GM21723 (cell line): Measurements from ENCODE around the gene CNOT6.

Experiments
- ATAC-seq: cut with Tn5 transposase; IDR thresholded peaks from one replicate; pipeline ENCODE4 v1.9.1; 2021; ENCODE audit warnings: mild to moderate bottlenecking, moderate library complexity; ENCODE audit not compliant: unreplicated experiment

Gene CNOT6

DNA sequence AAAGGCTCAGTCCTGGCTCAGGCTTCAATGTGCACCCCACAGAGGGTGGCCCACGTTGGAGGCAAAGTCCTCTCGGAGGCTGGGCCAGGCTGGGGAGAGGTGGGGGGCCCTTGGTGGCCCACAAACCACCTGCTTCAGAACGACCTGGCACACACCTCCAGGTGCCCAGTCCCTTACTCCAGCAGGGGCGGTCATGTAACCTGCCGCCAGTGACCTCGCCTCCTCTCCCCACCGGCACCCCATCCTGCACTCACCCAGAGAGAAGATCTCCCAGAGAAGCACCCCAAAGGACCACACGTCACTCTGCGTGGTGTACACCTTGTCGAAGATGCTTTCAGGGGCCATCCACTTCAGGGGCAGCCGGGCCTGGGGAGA, 119.6 kb downstream of the CNOT6 start:
- no peak for ATAC-seq

- ATAC-seq: no peak
Measured at GRCh38 chr5:180618487-180618828, 124.3 kb downstream of the CNOT6 start.

DNA sequence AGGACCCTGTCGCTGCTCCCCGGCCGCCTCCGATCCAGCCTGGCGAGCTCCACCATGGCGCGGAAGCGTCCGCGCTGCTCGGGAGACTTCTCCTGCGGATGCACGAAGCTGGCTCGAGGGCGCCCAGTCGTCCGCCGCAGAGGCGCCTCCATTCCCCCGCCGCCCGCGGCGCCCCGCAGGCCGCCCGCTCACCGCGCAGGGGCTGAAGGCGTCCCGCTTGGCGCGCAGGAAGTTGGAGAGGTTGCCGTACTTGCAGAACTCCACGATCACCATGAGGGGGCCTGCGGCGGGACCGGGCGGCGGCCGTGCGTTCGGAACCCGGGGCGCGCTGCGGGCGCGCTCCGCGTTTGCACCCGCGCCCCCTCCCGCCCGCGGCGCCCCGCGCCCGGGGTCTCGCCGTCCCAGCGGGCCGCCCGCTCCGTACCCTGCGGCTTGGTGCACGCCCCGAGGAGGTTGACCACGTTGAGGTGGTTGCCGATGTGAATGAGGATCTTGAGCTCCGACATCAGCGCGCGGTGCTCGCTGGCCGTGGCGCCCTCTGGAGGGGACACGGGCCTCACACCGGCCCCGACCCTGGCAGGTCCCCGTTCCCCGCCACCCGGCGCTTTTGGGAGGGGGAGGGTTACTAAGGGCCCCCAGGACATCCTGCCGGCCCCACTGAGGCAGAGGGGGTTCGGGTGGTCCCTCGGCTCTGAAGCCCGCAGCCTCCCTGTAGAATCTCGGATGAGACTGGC, 124.8 kb downstream of the CNOT6 start:
- no peak for ATAC-seq

DNA sequence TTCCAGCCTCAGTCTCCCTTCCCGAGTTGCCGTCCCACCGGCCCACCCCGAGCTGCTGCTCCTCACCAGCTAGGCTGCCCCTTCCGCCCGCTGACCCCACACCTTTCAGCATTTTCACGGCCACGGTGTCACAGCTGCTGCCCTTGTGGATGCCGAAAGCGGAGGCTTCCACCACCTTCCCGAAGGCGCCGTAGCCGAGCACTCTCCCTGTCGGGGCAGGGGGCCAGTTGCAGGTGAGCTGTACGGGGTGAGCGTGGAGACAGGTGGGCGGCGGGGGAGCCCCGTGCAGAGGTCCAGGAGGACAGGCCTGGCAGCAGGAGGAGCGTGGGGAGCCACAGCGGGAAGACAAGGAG, 125.4 kb downstream of the CNOT6 start:
- no peak for ATAC-seq

- ATAC-seq: no peak
Measured at GRCh38 chr5:180620014-180620413, 125.8 kb downstream of the CNOT6 start.

- no peak for ATAC-seq
Measured at GRCh38 chr5:180621311-180621710, 127.1 kb downstream of the CNOT6 start.

DNA sequence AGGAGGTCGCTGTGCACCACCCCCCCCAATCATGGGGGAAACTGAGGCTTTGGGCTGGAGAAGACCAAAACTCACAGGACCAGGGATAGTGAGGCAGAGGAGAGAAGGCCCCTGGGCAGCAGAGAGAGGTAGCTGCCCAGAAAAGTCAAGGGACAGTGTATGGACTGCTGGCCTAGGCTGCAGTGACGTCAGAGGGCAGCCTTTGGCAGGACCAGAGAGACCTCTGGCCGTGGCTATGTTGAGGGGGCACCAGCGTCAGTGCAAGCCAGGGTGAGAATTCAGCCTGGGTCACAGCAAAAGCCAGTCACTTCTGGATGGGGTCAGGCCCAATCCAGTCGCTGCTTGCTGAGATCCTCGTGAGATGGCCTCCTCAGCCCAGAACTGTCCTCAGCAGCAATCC, 128.7 kb downstream of the CNOT6 start:
- no peak for ATAC-seq

GRCh38 chr5:180623411-180623834, 129.2 kb downstream of the CNOT6 start:
- ATAC-seq: no peak

GRCh38 chr5:180623844-180624243, 129.7 kb downstream of the CNOT6 start:
- ATAC-seq: no peak

GRCh38 chr5:180624587-180624986, 130.4 kb downstream of the CNOT6 start:
- ATAC-seq: no peak

DNA sequence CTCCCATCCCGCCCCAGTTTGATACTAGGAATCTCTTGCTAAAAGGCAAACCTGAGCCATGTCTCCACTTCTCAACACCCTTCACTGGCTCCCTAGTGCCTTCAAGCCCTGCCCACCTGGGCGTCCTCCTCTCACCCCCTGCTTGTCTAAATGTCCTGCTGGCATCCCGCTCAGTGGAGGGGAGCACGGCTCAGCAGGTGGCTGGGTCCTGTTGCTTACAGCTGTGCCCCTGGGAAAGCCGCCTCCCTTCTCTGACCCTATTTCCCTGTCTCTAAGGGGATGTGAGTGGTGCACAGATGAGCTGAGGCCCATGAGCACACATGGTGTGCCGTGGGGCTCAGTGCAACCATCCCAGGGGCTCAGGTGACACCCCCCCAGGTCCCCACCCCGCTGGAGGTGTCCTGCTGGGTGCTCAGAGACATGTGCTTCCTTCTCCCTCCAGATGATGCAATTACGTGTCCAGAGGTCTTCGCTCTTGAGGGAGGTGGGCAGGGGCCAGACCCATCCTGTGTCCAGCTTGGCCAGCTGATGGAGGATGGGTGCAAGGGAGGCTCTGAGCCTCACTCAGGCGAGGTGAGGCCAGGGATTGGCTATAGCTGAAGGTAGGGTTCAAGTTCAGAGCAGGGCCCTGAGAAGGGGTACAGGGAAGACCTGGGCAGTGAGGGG, 131.1 kb downstream of the CNOT6 start:
- no peak for ATAC-seq

DNA sequence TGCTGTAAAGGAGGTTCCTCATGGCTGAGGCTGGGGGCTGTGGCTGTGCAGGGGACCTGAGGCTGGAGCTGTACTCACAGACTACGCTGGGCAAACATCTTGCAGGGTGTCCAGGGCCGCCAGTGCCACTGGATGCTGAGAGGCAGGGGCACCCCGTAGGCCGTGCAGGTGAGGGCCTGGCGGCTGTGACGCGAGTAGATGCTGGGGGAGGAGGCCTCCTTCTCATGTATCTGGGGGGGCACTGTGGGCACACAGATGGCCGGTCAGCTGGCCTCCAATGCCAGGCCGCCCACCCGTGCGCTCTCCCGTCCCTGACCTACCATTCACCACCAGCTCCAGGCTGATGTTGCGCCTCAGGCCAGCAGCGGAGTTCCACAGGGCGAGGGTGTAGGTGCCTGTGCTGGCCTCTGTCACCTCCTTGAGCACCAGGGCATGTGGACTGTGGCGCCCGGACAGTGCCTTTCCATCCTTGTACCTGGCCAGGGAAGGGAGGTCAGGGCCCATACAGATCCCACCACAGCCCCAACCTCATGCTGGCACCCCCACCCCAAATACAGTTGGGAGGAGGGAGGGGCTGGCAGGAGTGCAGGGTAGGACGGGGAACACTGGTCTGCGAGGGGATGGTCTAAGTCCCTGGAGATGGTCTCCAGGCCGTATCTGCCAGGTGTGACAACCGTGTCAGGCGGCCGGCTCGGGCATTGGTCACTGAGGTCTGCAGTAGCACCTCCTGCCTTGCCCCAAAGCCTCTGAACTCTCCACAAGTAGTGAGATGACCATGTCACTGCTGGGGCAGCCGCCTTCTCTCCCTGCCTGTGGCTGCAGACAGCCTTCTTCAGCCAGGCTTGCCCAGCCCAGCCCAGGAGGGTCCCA, 131.8 kb downstream of the CNOT6 start:
- ATAC-seq: no peak

- ATAC-seq: no peak
Measured at GRCh38 chr5:180626661-180627385, 132.6 kb downstream of the CNOT6 start.

DNA sequence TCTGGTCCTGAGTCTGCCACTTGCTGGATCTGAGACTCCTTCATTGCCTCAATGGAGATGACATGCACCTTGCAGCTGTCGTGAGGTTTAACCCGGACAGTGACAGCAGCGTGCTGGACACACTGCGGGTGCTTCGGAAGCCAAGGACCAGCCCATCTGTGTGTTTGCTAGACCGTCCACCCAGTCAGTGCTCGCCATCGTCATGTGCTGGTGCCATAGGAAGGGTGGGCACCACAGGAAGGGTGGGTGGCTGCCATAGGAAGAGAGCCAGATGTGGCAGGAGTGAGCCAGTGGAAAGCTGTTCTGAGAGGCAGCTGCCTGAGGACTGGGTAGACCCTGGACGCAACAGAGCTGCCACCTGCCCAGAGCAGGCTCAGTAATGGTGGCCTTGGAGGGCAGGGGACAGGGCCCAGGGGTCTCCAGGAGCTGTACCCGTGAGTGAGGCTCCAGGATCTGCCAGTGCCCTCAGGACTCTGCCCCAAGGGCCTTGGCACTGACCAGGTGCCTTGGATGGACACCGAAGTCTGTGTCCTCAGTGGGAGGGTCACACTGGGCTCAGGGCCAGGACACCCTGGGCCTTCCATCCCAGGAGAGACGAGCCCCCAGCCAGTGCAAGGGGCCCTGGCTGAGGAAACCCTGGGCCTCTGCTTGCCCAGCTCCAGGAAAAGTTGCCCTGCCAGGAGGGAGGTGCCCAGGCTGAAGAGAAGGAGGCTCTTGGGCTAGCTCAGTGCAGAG, 133.4 kb downstream of the CNOT6 start:
- no peak for ATAC-seq
